GM12878 (cell line): Measurements from ENCODE around the gene DLEC1. TPM values are rescaled to one million over a fixed set of nuclear protein-coding genes. Genes with fewer than 3 reads are reported as not detected.

ENCODE experiments used
- CTCF ChIP-seq, 3 experiments: IDR thresholded peaks in 2 of 3; conservative IDR thresholded peaks in 1 of 3; 2 replicates each; pipeline ENCODE4 v1.5.1; 2011; ENCODE audit warnings: low read depth in 3 of 3, low read length in 3 of 3, mild to moderate bottlenecking in 3 of 3, control low read depth in 2 of 3, moderate library complexity in 2 of 3, inconsistent platforms in 1 of 3, mixed read lengths in 1 of 3; ENCODE audit not compliant: control insufficient read depth in 2 of 3, insufficient read depth in 1 of 3; ENCODE audit errors: extremely low read depth in 1 of 3
- LARP7 ChIP-seq: fragments of 450-650 bp; IDR thresholded peaks from 2 replicates; pipeline ENCODE4 v1.6.1; 2017; ENCODE audit warnings: mild to moderate bottlenecking
- PRDM15 ChIP-seq: fragments of 450-650 bp; formaldehyde crosslinking; IDR thresholded peaks from 2 replicates; pipeline ENCODE4 v1.4.0; 2020; ENCODE audit warnings: mild to moderate bottlenecking, moderate library complexity
- polyA plus RNA-seq, 11 experiments: library from polyadenylated mRNA; depleted of rRNA in 4 of 11; unstranded in 6 of 11; stranded (reverse) in 5 of 11; fragments of >200 nt; fragmentation: Nextera tagmentation in 4 of 11; fragmentation: Illumina TruSeq in 1 of 11; extraction: Ambion mirVana in 4 of 11; extraction: Trizol in 1 of 11; gene quantifications; 1 replicate in 1 of 11; 2 replicates in 10 of 11; pipeline versions ENCODE4 v1.2.1 to v1.2.3, GENCODE V29; 2011 to 2016; ENCODE audit warnings: inconsistent platforms in 2 of 11, missing spikeins in 2 of 11, low read depth in 1 of 11
- total RNA-seq, 4 experiments: library from RNA; depleted of rRNA in 3 of 4; stranded (reverse); fragments of >200 nt in 3 of 4; fragmentation: Illumina TruSeq in 1 of 4; extraction: Trizol in 1 of 4; gene quantifications; 2 replicates each; pipeline versions ENCODE4 v1.2.1 to v1.2.3, GENCODE V29; 2013 to 2021

DLEC1 gene
- total and polyA plus RNA-seq, 10 of the 15 experiments (the other 5 are each of a cell fraction or from before 2014, with no cell fraction given): 0.03 to 0.29 (median 0.07) TPM; not detected in 3

- TF ChIP-seq CTCF (IDR thresholded peaks at IDR 0.05 in 2 of 3, conservative IDR thresholded peaks at IDR 0.05 in 1 of 3; ENCODE audit: control insufficient read depth in 2 of 3, extremely low read depth in 1 of 3, insufficient read depth in 1 of 3, low read depth in 3 of 3, low read length in 3 of 3) (no peak), PRDM15 (CRISPR knock-in tag) (no peak), LARP7 (no peak)
- TF ChIP-seq, all 136 proteins: peak for 0
These were observed 21.3 kb upstream of the DLEC1 start (continued) for GRCh38 chr3:38017445-38018295.
